SH-SY5Y (cell line): Measurements from ENCODE around the gene HACL1.

Experiments used
- GATA2 ChIP-seq: IDR thresholded peaks from 2 replicates; pipeline ENCODE4 v1.6.1; 2011; ENCODE audit warnings: mild to moderate bottlenecking, low read depth, low read length
- GATA3 ChIP-seq: IDR thresholded peaks from 2 replicates; pipeline ENCODE4 v1.6.1; 2011; ENCODE audit warnings: low read depth, mild to moderate bottlenecking, low read length, moderate library complexity

DNA sequence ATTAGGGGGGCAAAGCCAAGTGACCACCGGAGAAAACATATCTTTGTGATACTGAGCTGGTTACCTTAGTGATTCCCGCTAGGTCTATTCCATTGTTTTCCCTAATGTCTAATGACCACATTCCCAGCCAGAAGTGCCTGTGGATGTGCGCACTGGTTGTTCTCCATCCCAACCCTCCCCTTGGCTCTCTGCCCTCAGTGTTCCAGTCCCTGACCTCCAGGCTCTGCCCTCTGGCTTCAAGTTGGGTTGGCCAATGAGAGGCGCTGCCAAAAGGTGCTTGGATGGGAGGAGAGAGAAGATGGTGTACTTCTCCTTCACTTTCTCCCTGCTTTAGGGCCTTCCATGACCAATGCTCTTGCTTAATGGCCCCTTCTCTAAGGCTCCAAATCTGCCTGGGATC lies 82.3 kb downstream of the HACL1 start:
- TF ChIP-seq GATA2 (no peak), GATA3 (no peak)
